Heart right ventricle (tissue), 16 donors: ENCODE data around the gene NR2C2. TPM values are rescaled to one million over a fixed set of nuclear protein-coding genes. Genes with fewer than 3 reads are reported as not detected.

Experiments
- ATAC-seq, 8 donors: fragments of 200-7000 bp; cut with Tn5 transposase; one replicate each; pipeline ENCODE4 v1.9.1; 2020; ENCODE audit warnings: mild to moderate bottlenecking in 8 of 8, moderate library complexity in 8 of 8, moderate number of reproducible peaks in 1 of 8
- DNase-seq, 2 donors: peaks; one replicate each; pipeline ENCODE4 v3.0.0-alpha.2; 2020
- H3K27ac ChIP-seq, 10 donors: fragments of 200-600 bp; sonication (generic) in 2 of 10; one replicate each; pipeline versions ENCODE4 v1.5.0 to v1.8.0; 2020 to 2022; ENCODE audit warnings: mild to moderate bottlenecking in 3 of 10
- H3K27me3 ChIP-seq, 7 donors: fragments of 200-600 bp; one replicate each; pipeline ENCODE4 v1.8.0; 2021 to 2022; ENCODE audit warnings: mild to moderate bottlenecking in 2 of 7
- H3K36me3 ChIP-seq, 9 donors: fragments of 200-600 bp; sonication (generic) in 1 of 9; one replicate each; pipeline versions ENCODE4 v1.5.0 to v1.8.0; 2020 to 2022; ENCODE audit warnings: mild to moderate bottlenecking in 2 of 9
- H3K4me1 ChIP-seq, 9 donors: fragments of 200-600 bp; sonication (generic) in 1 of 9; one replicate each; pipeline versions ENCODE4 v1.5.0 to v1.8.0; 2020 to 2022; ENCODE audit warnings: mild to moderate bottlenecking in 4 of 9
- H3K4me3 ChIP-seq, 10 donors: fragments of 200-600 bp; sonication (generic) in 2 of 10; one replicate each; pipeline versions ENCODE4 v1.5.0 to v1.8.0; 2020 to 2022; ENCODE audit warnings: mild to moderate bottlenecking in 7 of 10, moderate library complexity in 2 of 10
- H3K9me3 ChIP-seq, 11 donors: fragments of 200-600 bp in 10 of 11; sonication (generic) in 2 of 11; one replicate each; pipeline versions ENCODE4 v1.5.0 to v1.8.0; 2013 to 2022; ENCODE audit warnings: mild to moderate bottlenecking in 2 of 11, control low read depth in 1 of 11, moderate library complexity in 1 of 11
- CTCF ChIP-seq, 9 donors: fragments of 200-600 bp; sonication (generic) in 2 of 9; IDR thresholded peaks; one replicate each; pipeline versions ENCODE4 v1.5.0 to v1.8.0; 2021 to 2022; ENCODE audit warnings: antibody characterized with exemption in 9 of 9, mild to moderate bottlenecking in 5 of 9, moderate library complexity in 1 of 9
- WGBS, 2 donors: extraction: QIAGEN DNeasy Blood & Tissue Kit; methylation state at CpG; one replicate each; pipeline ENCODE4 v1.1.7; 2013; ENCODE audit warnings: inconsistent platforms in 1 of 2; 5-methylcytosine and 5-hydroxymethylcytosine counted together
- intact Hi-C, 10 donors: fragments of 100-400 bp; cut with DNase I; formaldehyde crosslinking; loops; one replicate each; pipeline versions ENCODE4 v1.11.1 to v1.14.2; 2022
- polyA plus RNA-seq, 2 donors: library from polyadenylated mRNA; stranded (reverse); fragments of 200-250 nt; gene quantifications; one replicate each; pipeline ENCODE4 v1.2.3, GENCODE V29; 2013
- total RNA-seq, 10 donors: library from RNA; stranded (reverse); fragmentation: NEBNext Ultra II Directional in 3 of 10; extraction: Animal tissue kit (Norgen Biotek cat#: 25700) in 3 of 10; gene quantifications; one replicate each; pipeline versions ENCODE4 v1.2.1 to v1.2.4, GENCODE V29; 2021 to 2023
- donor health status: Arrhythmogenic right ventricular cardiomyopathy.
- donor health status: ischemic (EF 13 %, LVEDD 7.1; RV severe dilation, severe dysfunction).
- donor health status: healthy with polysubstance abuse.
- donor health status: DM: no; HTN: yes; CAD: no.
- donor health status: DM: no; HTN: no; CAD: no.
- donor health status: ischemic (EF 25% LVEDD 6.9; RV normal size, moderate dysfunction).
- donor health status: ischemic (EF 25% LVEDD 5.7; RV mildly dilated, moderate dysfunction).
- donor health status: healthy.
- donor health status: DM: yes; HTN: yes; CAD: no.
- donor health status: Ischemic cardiomyopathy.
- donor health status: ischemic (EF 35%, LVEDD 5.7; RV mildly dilated, moderate dysfunction).
- donor health status: nonischemic (EF 11% LVEDD 7.7; RV severe dilation, severe dysfunction).
- donor health status: DM: yes; HTN: yes; CAD: no.
- donor health status: PGD.
- donor health status: ischemic (EF 29% LVEDD 5.4; RV normal size, mild dysfunction).
- donor health status: nonischemic (EF 23%, LVEDD 6.1; RV moderate dilation, normal function).

NR2C2 gene
- total and polyA plus RNA-seq, 12 donors: 6.5 to 33.8 (median 27.1) TPM

GRCh38 chr3:14959359-14959943 lies 12.1 kb downstream of the NR2C2 start:
- no peak for TF ChIP-seq CTCF (IDR thresholded peaks at IDR 0.05)
- DNase-seq: no peak
- Histone ChIP-seq H3K36me3 (peaks cover 0 to 46% (median 0%) of the 10 kb centered on the region in 9 donors), H3K27ac (peak overlapping the region in 2 of 10 donors; percentile 0 to 33), H3K9me3 (no peaks in the 10 kb centered on the region), H3K27me3 (no peaks in the 10 kb centered on the region), H3K4me1 (peaks cover 0 to 41% (median 21%) of the 10 kb centered on the region in 9 donors), H3K4me3 (peak overlapping the region in 1 of 10 donors; percentile 5)
- no peak for ATAC-seq
- 70 to 77% methylated on average over 2 of the region's 2 CpGs for WGBS, 2 donors
- intact Hi-C loops: no loop called here

- no peak for TF ChIP-seq CTCF (IDR thresholded peaks at IDR 0.05)
- WGBS, 2 donors: 98% methylated on average over 5 of the region's 5 CpGs
Observed at GRCh38 chr3:14962762-14963161, 15.4 kb downstream of the NR2C2 start.

GRCh38 chr3:14967285-14967684 lies 19.9 kb downstream of the NR2C2 start:
- TF ChIP-seq CTCF (IDR thresholded peaks at IDR 0.05): no peak
- Histone ChIP-seq H3K36me3 (peaks cover 0 to 65% (median 0%) of the 10 kb centered on the region in 9 donors), H3K4me1 (peaks cover 0 to 5% (median 0%) of the 10 kb centered on the region in 9 donors), H3K27me3 (no peaks in the 10 kb centered on the region), H3K4me3 (no peak overlapping the region), H3K9me3 (peaks cover 0 to 11% (median 0%) of the 10 kb centered on the region in 11 donors), H3K27ac (no peak overlapping the region)
- intact Hi-C loops: no loop called here
- ATAC-seq (no peak), DNase-seq (no peak)
- WGBS, 2 donors: 49 to 60% methylated on average over 1 of the region's 1 CpG

More at GRCh38 chr3:14962762-14963161, 15.4 kb downstream of the NR2C2 start:
- no peak for DNase-seq
- H3K27me3 ChIP-seq: no peaks in the 10 kb centered on the region
- intact Hi-C loops: no loop called here
- peaks cover 0 to 25% (median 7%) of the 10 kb centered on the region in 9 donors for H3K4me1 ChIP-seq
- ATAC-seq: no peak
- H3K9me3 ChIP-seq: peaks cover 0 to 7% (median 0%) of the 10 kb centered on the region in 11 donors
- no peak overlapping the region for H3K27ac ChIP-seq
- no peak overlapping the region for H3K4me3 ChIP-seq
- peaks cover 0 to 72% (median 0%) of the 10 kb centered on the region in 9 donors for H3K36me3 ChIP-seq

GRCh38 chr3:14969671-14970070 lies 22.3 kb downstream of the NR2C2 start:
- 77 to 90% methylated on average over 1 of the region's 1 CpG for WGBS, 2 donors
- H3K36me3 ChIP-seq: peaks cover 0 to 70% (median 7%) of the 10 kb centered on the region in 9 donors
- no peak for TF ChIP-seq CTCF (IDR thresholded peaks at IDR 0.05)

More at GRCh38 chr3:14969671-14970070, 22.3 kb downstream of the NR2C2 start:
- Histone ChIP-seq H3K27me3 (no peaks in the 10 kb centered on the region), H3K4me1 (peaks cover 0 to 5% (median 0%) of the 10 kb centered on the region in 9 donors), H3K4me3 (no peak overlapping the region), H3K9me3 (peaks cover 0 to 19% (median 0%) of the 10 kb centered on the region in 11 donors), H3K27ac (no peak overlapping the region)
- intact Hi-C loops: no loop called here
- ATAC-seq (no peak), DNase-seq (no peak)
